ENCODE results near the gene NDUFS5.

NDUFS5 gene

DNA sequence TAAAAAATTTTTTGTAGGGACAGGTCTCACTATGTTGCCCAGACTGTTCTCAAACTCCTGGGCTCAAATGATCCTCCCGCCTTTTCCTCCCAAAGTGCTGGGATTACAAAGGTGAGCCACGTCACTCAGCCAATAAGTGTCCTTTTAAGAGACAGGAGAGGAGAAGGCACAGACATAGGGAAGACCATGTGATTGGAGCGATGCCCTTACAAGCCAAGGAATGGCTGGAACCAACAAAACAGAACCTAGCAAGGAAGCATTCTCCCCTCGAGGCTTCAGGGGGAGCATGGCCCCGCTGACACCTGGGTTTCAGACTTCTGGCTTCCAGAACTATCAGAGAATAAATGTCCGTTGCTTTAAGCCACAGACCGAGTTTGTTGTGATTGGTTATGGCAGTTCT, 37.0 kb downstream of the NDUFS5 start:
- TF ChIP-seq EGR1 (IDR thresholded peaks at IDR 0.05) (no peak), YY1 (IDR thresholded peaks at IDR 0.05; ENCODE audit: low read depth) (no peak), CREB1 (IDR thresholded peaks at IDR 0.05; ENCODE audit: low read depth) (no peak), EP300 (IDR thresholded peaks at IDR 0.05; ENCODE audit: borderline replicate concordance) (no peak), TCF12 (IDR thresholded peaks at IDR 0.05; ENCODE audit: low read depth) (no peak)
- TF ChIP-seq, protein P1, sequence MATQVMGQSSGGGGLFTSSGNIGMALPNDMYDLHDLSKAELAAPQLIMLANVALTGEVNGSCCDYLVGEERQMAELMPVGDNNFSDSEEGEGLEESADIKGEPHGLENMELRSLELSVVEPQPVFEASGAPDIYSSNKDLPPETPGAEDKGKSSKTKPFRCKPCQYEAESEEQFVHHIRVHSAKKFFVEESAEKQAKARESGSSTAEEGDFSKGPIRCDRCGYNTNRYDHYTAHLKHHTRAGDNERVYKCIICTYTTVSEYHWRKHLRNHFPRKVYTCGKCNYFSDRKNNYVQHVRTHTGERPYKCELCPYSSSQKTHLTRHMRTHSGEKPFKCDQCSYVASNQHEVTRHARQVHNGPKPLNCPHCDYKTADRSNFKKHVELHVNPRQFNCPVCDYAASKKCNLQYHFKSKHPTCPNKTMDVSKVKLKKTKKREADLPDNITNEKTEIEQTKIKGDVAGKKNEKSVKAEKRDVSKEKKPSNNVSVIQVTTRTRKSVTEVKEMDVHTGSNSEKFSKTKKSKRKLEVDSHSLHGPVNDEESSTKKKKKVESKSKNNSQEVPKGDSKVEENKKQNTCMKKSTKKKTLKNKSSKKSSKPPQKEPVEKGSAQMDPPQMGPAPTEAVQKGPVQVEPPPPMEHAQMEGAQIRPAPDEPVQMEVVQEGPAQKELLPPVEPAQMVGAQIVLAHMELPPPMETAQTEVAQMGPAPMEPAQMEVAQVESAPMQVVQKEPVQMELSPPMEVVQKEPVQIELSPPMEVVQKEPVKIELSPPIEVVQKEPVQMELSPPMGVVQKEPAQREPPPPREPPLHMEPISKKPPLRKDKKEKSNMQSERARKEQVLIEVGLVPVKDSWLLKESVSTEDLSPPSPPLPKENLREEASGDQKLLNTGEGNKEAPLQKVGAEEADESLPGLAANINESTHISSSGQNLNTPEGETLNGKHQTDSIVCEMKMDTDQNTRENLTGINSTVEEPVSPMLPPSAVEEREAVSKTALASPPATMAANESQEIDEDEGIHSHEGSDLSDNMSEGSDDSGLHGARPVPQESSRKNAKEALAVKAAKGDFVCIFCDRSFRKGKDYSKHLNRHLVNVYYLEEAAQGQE (IDR thresholded peaks at IDR 0.05; ENCODE audit: low read depth), result no peak
- TF ChIP-seq, protein P2, sequence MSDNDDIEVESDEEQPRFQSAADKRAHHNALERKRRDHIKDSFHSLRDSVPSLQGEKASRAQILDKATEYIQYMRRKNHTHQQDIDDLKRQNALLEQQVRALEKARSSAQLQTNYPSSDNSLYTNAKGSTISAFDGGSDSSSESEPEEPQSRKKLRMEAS (IDR thresholded peaks at IDR 0.05), result no peak

DNA sequence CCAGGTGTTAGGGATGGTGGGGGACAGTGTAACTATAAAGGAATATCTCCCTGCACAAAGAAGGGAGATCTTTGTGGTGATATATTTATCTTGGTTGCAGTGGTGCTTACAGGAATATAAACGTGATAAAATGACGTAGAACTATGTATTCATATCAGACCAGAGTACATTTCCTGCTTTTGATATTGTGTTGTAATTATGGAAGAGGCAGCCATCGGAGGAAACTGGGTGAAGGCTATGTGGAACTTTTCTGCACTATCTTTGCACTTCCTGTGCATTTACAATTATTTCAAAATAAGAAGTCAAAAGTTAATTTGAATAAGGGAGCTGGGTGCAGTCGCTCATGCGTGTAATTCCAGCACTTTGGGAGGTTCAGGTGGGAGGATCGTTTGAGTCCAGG, 37.6 kb downstream of the NDUFS5 start:
- no peak for TF ChIP-seq TAF1 (IDR thresholded peaks at IDR 0.05; ENCODE audit: low read depth)
- TF ChIP-seq TCF12 (IDR thresholded peaks at IDR 0.05; ENCODE audit: low read depth), result no peak
- no peak for TF ChIP-seq TEAD4 (IDR thresholded peaks at IDR 0.05)
- TF ChIP-seq, protein P2 (IDR thresholded peaks at IDR 0.05), result no peak
- TF ChIP-seq CREB1 (IDR thresholded peaks at IDR 0.05; ENCODE audit: low read depth), result no peak

DNA sequence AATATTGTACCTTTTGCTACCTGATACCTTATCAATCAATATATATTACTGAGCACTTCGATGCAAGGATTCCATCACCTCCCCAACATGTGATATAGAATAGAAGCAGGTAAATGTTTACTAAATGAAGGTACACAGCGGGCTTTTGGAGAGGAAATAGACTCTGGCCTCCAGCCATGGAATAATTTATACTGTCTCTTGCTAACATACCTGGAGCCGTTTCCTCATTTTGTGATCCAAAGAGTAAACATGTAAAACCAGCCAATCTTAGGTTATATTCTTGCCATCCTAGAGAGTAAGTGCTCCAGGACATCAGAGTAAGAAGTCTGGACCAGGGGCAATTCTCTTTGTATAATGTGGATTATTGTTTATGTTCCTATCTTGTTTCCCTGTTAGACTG, 39.4 kb downstream of the NDUFS5 start:
- TF ChIP-seq TEAD4 (IDR thresholded peaks at IDR 0.05) (no peak), FOXM1 (IDR thresholded peaks at IDR 0.05; ENCODE audit: borderline replicate concordance, low read depth) (no peak), TCF12 (IDR thresholded peaks at IDR 0.05; ENCODE audit: low read depth) (no peak), NFIC (IDR thresholded peaks at IDR 0.05) (no peak), EP300 (IDR thresholded peaks at IDR 0.05; ENCODE audit: borderline replicate concordance) (no peak), EGR1 (IDR thresholded peaks at IDR 0.05) (no peak), ZBTB7A (IDR thresholded peaks at IDR 0.05; ENCODE audit: low read depth) (no peak), CEBPB (IDR thresholded peaks at IDR 0.05) (no peak), RAD21 (IDR thresholded peaks at IDR 0.05; ENCODE audit: low read depth) (no peak), YY1 (IDR thresholded peaks at IDR 0.05; ENCODE audit: low read depth) (no peak), TAF1 (IDR thresholded peaks at IDR 0.05; ENCODE audit: low read depth) (no peak), CREB1 (IDR thresholded peaks at IDR 0.05; ENCODE audit: low read depth) (no peak)
- TF ChIP-seq, protein P2 (IDR thresholded peaks at IDR 0.05), result no peak
- TF ChIP-seq, protein P3, sequence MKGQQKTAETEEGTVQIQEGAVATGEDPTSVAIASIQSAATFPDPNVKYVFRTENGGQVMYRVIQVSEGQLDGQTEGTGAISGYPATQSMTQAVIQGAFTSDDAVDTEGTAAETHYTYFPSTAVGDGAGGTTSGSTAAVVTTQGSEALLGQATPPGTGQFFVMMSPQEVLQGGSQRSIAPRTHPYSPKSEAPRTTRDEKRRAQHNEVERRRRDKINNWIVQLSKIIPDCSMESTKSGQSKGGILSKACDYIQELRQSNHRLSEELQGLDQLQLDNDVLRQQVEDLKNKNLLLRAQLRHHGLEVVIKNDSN (IDR thresholded peaks at IDR 0.05), result no peak
- TF ChIP-seq, protein P1 (IDR thresholded peaks at IDR 0.05; ENCODE audit: low read depth), result no peak

DNA sequence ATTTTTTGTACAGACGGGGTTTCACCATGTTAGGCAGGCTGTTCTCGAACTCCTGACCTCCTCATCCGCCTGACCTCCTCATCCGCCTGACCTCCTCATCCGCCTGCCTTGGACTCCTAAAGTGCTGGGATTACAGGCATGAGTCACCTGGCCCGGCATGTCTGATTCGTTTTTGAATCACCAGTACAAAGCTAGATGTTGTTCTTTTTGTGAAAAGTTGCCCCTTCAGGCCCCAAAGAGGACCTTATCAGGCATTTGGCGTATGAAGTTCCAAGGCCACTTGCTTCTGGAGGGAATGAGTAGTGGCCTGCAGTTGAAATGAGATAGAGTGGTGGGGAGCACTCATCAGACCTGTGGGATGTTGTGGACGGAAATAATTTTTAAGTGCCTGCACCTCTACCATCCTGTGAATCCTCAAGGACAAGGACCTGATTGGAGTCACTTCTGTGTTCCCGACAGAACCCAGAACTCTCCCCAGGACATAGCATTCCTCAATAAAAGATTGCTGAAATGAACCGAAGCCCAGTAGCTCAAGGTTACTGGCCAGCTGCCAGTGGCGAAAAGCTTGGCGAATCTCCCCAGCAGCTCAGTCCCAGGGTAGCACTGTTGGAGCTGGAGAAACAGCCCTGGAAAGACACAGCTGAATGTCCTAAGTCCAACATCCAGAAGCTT, 50.1 kb downstream of the NDUFS5 start:
- TF ChIP-seq TCF12 (IDR thresholded peaks at IDR 0.05; ENCODE audit: low read depth) (no peak), ZBTB7A (IDR thresholded peaks at IDR 0.05; ENCODE audit: low read depth) (no peak), TAF1 (IDR thresholded peaks at IDR 0.05; ENCODE audit: low read depth) (no peak), CEBPB (IDR thresholded peaks at IDR 0.05) (no peak), EGR1 (IDR thresholded peaks at IDR 0.05) (no peak), RAD21 (IDR thresholded peaks at IDR 0.05; ENCODE audit: low read depth) (no peak), TEAD4 (IDR thresholded peaks at IDR 0.05) (no peak), EP300 (IDR thresholded peaks at IDR 0.05; ENCODE audit: borderline replicate concordance) (no peak), FOXM1 (IDR thresholded peaks at IDR 0.05; ENCODE audit: borderline replicate concordance, low read depth) (no peak), CREB1 (IDR thresholded peaks at IDR 0.05; ENCODE audit: low read depth) (no peak), NFIC (IDR thresholded peaks at IDR 0.05) (no peak), YY1 (IDR thresholded peaks at IDR 0.05; ENCODE audit: low read depth) (no peak)
- TF ChIP-seq, protein P3 (IDR thresholded peaks at IDR 0.05), result no peak
- TF ChIP-seq, protein P1 (IDR thresholded peaks at IDR 0.05; ENCODE audit: low read depth), result no peak
- TF ChIP-seq, protein P2 (IDR thresholded peaks at IDR 0.05), result no peak

Measured in Ishikawa (cell line).